ENCODE data around the gene SLC12A2. TPM values are rescaled to one million over a fixed set of nuclear protein-coding genes. Genes with fewer than 3 reads are reported as not detected.

Gene SLC12A2
- 22.4 and 32.1 TPM in 2 replicates for total RNA-seq

GRCh38 chr5:128083033-128083810, at the start of gene SLC12A2:
Gene SLC12A2 (plus strand): TSS chr5:128083766. CDS start chr5:128083955, 189 bp downstream.

